Astrocyte (in vitro differentiated cells and primary cell): ENCODE data around the gene TAGLN2.

Experiments used
- EZH2 ChIP-seq: IDR thresholded peaks from 2 replicates; pipeline ENCODE4 v1.6.1; 2012; ENCODE audit warnings: mild to moderate bottlenecking, low read length, inconsistent platforms; ENCODE audit not compliant: insufficient read depth
- TF ChIP-seq, protein P1 (sequence below): IDR thresholded peaks from 2 replicates; pipeline ENCODE4 v1.5.1; 2011; ENCODE audit warnings: low read depth, mild to moderate bottlenecking, inconsistent platforms, low read length, moderate library complexity; ENCODE audit not compliant: insufficient read depth

DNA sequence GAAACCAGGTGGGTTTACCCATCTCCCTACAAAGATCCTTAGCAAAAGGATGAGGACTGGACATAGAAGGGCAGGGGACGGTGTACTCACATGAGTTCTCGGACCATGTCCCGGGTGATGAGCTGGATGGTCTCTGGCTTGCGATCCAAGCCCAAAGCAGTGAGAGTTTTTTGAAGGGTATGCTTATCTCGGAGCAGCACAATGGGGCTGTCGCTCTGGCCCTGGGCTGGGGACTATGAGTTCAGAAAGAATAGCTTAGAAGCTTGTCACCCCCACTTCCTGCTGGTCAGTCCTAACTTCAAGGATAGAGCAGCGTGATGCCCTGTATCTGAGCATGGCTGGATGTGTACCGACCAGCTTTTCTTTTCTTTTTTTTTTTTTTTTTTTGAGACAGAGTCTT, 34.9 kb downstream of the TAGLN2 start:
- TF ChIP-seq, protein P1, sequence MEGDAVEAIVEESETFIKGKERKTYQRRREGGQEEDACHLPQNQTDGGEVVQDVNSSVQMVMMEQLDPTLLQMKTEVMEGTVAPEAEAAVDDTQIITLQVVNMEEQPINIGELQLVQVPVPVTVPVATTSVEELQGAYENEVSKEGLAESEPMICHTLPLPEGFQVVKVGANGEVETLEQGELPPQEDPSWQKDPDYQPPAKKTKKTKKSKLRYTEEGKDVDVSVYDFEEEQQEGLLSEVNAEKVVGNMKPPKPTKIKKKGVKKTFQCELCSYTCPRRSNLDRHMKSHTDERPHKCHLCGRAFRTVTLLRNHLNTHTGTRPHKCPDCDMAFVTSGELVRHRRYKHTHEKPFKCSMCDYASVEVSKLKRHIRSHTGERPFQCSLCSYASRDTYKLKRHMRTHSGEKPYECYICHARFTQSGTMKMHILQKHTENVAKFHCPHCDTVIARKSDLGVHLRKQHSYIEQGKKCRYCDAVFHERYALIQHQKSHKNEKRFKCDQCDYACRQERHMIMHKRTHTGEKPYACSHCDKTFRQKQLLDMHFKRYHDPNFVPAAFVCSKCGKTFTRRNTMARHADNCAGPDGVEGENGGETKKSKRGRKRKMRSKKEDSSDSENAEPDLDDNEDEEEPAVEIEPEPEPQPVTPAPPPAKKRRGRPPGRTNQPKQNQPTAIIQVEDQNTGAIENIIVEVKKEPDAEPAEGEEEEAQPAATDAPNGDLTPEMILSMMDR = no peak
- TF ChIP-seq EZH2 = no peak
